SK-N-SH (cell line): ENCODE measurements around the gene SLC8A2. TPM values are rescaled to one million over a fixed set of nuclear protein-coding genes. Genes with fewer than 3 reads are reported as not detected.

Experiments
- CTCF ChIA-PET: fragments of 300-600, 350-600 bp; formaldehyde crosslinking; extraction: SDS; loops from one replicate; lab custom pipeline; 2021; lab: Yijun Ruan, JAX
- POLR2A ChIA-PET: fragments of 350-600 bp; sonication (Branson Sonifier 250); formaldehyde crosslinking; extraction: SDS; loops from one replicate; lab custom pipeline; 2020; ENCODE audit warnings: antibody characterized with exemption, inconsistent platforms; lab: Yijun Ruan, JAX
- DNase-seq: peaks from one replicate; pipeline ENCODE4 v3.0.0; 2012
- H2AFZ ChIP-seq: fragments of 200-600 bp; sonication (generic); 2 replicates; pipeline ENCODE4 v1.8.1; 2016; ENCODE audit warnings: antibody characterized with exemption, mild to moderate bottlenecking, low read depth
- H3F3A ChIP-seq: fragments of 200-600 bp; sonication (generic); replicated peaks from 2 replicates; pipeline ENCODE3; 2016; ENCODE audit warnings: antibody characterized with exemption, mild to moderate bottlenecking; ENCODE audit not compliant: insufficient read depth
- H3K27ac ChIP-seq, 2 experiments: fragments of 200-500 bp in 1 of 2; fragments of 200-600 bp in 1 of 2; sonication (Bioruptor generic) in 1 of 2; sonication (generic), shearing (Covaris generic) in 1 of 2; 2 replicates each; pipeline versions ENCODE4 v1.5.1 to v1.6.1; 2014 to 2016; ENCODE audit warnings: low read depth in 2 of 2, inconsistent platforms in 1 of 2, low read length in 1 of 2, mild to moderate bottlenecking in 1 of 2, mixed read lengths in 1 of 2
- H3K27me3 ChIP-seq: fragments of 200-600 bp; sonication (generic), shearing (Covaris generic); 2 replicates; pipeline ENCODE4 v1.6.1; 2016; ENCODE audit warnings: mixed run types; ENCODE audit not compliant: insufficient read depth
- H3K36me3 ChIP-seq, 2 experiments: fragments of 200-500 bp in 1 of 2; fragments of 200-600 bp in 1 of 2; sonication (Bioruptor generic) in 1 of 2; sonication (generic) in 1 of 2; replicated peaks in 1 of 2; 2 replicates each; pipeline versions ENCODE3 to v1.5.1; 2014 to 2016; ENCODE audit warnings: low read length in 1 of 2, mild to moderate bottlenecking in 1 of 2; ENCODE audit not compliant: insufficient read depth in 2 of 2, control insufficient read depth in 1 of 2
- H3K4me1 ChIP-seq, 2 experiments: fragments of 200-500 bp in 1 of 2; fragments of 200-600 bp in 1 of 2; sonication (Bioruptor generic) in 1 of 2; sonication (generic), shearing (Covaris generic) in 1 of 2; 2 replicates each; pipeline versions ENCODE4 v1.5.1 to v1.6.1; 2014 to 2016; ENCODE audit warnings: low read depth in 1 of 2, low read length in 1 of 2, mixed run types in 1 of 2; ENCODE audit not compliant: insufficient read depth in 2 of 2, control insufficient read depth in 1 of 2
- H3K4me2 ChIP-seq: fragments of 200-600 bp; sonication (generic), shearing (Covaris generic); 2 replicates; pipeline ENCODE4 v1.6.1; 2017; ENCODE audit warnings: mixed run types
- H3K4me3 ChIP-seq, 2 experiments: fragments of 200-500 bp in 1 of 2; fragments of 200-600 bp in 1 of 2; sonication (Bioruptor generic) in 1 of 2; sonication (generic), shearing (Covaris generic) in 1 of 2; 2 replicates each; pipeline versions ENCODE4 v1.5.1 to v1.8.1; 2014 to 2016; ENCODE audit warnings: low read depth in 2 of 2, inconsistent platforms in 1 of 2, low read length in 1 of 2, mild to moderate bottlenecking in 1 of 2, mixed read lengths in 1 of 2, moderate library complexity in 1 of 2
- H3K79me2 ChIP-seq: fragments of 200-600 bp; sonication (generic); 2 replicates; pipeline ENCODE4 v1.8.1; 2017; ENCODE audit warnings: mild to moderate bottlenecking; ENCODE audit not compliant: insufficient read depth
- H3K9ac ChIP-seq: fragments of 200-600 bp; sonication (generic); 2 replicates; pipeline ENCODE4 v1.6.1; 2017; ENCODE audit warnings: mixed run types
- H3K9me2 ChIP-seq: fragments of 200-600 bp; sonication (generic); 2 replicates; pipeline ENCODE4 v1.6.1; 2017; ENCODE audit warnings: mixed run types
- H3K9me3 ChIP-seq: fragments of 200-600 bp; sonication (generic); 2 replicates; pipeline ENCODE4 v1.6.1; 2017; ENCODE audit warnings: mixed run types, mild to moderate bottlenecking, moderate library complexity
- H4K20me1 ChIP-seq: fragments of 200-600 bp; sonication (generic); 2 replicates; pipeline ENCODE4 v1.6.1; 2017; ENCODE audit warnings: mild to moderate bottlenecking, mixed run types; ENCODE audit not compliant: insufficient read depth
- CTCF ChIP-seq: fragments of 200-600 bp; sonication (generic); IDR thresholded peaks from 2 replicates; pipeline ENCODE4 v1.6.1; 2017; ENCODE audit warnings: antibody characterized with exemption, mild to moderate bottlenecking, moderate library complexity
- EP300 ChIP-seq, 2 experiments: IDR thresholded peaks; 2 replicates each; pipeline versions ENCODE4 v1.4.0 to v1.6.1; 2012; ENCODE audit warnings: borderline replicate concordance in 1 of 2, low read depth in 1 of 2, low read length in 1 of 2
- EZH2phosphoT487 ChIP-seq: fragments of 200-600 bp; sonication (generic); IDR thresholded peaks from 2 replicates; pipeline ENCODE4 v1.6.1; 2017; ENCODE audit warnings: low read depth, mixed run types, mild to moderate bottlenecking, antibody characterized with exemption, moderate library complexity, borderline replicate concordance
- FOSL2 ChIP-seq: IDR thresholded peaks from 2 replicates; pipeline ENCODE4 v1.4.0; 2012; ENCODE audit warnings: low read depth, mild to moderate bottlenecking, moderate library complexity, borderline replicate concordance
- GABPA ChIP-seq: IDR thresholded peaks from 2 replicates; pipeline ENCODE4 v1.4.0; 2012; ENCODE audit warnings: low read depth, mild to moderate bottlenecking
- GATA2 ChIP-seq: sonication (generic); formaldehyde crosslinking; IDR thresholded peaks from 2 replicates; pipeline ENCODE4 v1.5.0; 2020; ENCODE audit warnings: mild to moderate bottlenecking, missing genetic modification reagents
- MXI1 ChIP-seq: IDR thresholded peaks from 2 replicates; pipeline ENCODE4 v1.6.1; 2012; ENCODE audit warnings: mild to moderate bottlenecking, low read depth, low read length, improper control_type of control experiment
- NFIC ChIP-seq: IDR thresholded peaks from 2 replicates; pipeline ENCODE4 v1.4.0; 2012; ENCODE audit warnings: borderline replicate concordance
- NRF1 ChIP-seq: IDR thresholded peaks from 2 replicates; pipeline ENCODE4 v1.6.1; 2012; ENCODE audit warnings: low read depth, mild to moderate bottlenecking, low read length
- PBX3 ChIP-seq: IDR thresholded peaks from 2 replicates; pipeline ENCODE4; 2012
- RCOR1 ChIP-seq: fragments of 150-350 bp; IDR thresholded peaks from 2 replicates; pipeline ENCODE4 v1.6.1; 2017; ENCODE audit warnings: antibody characterized with exemption, low read length
- RXRA ChIP-seq: IDR thresholded peaks from 2 replicates; pipeline ENCODE4 v1.4.0; 2012; ENCODE audit warnings: low read depth, mild to moderate bottlenecking, borderline replicate concordance
- TCF12 ChIP-seq: IDR thresholded peaks from 2 replicates; pipeline ENCODE4 v1.4.0; 2012
- TEAD4 ChIP-seq: IDR thresholded peaks from 2 replicates; pipeline ENCODE4 v1.4.0; 2012; ENCODE audit warnings: mild to moderate bottlenecking, borderline replicate concordance; ENCODE audit not compliant: insufficient read depth
- USF1 ChIP-seq: IDR thresholded peaks from 2 replicates; pipeline ENCODE4 v1.4.0; 2012; ENCODE audit warnings: low read depth, borderline replicate concordance
- USF2 ChIP-seq: fragments of 150-350 bp; IDR thresholded peaks from 2 replicates; pipeline ENCODE4 v1.6.1; 2017; ENCODE audit warnings: antibody characterized with exemption, low read length, low read depth, borderline replicate concordance
- YY1 ChIP-seq: IDR thresholded peaks from 2 replicates; pipeline ENCODE4 v1.4.0; 2012; ENCODE audit warnings: low read depth, mild to moderate bottlenecking
- ZBTB33 ChIP-seq: IDR thresholded peaks from 2 replicates; pipeline ENCODE4 v1.4.0; 2012; ENCODE audit warnings: low read depth, borderline replicate concordance
- WGBS: methylation state at CpG from one replicate; pipeline ENCODE4 v1.1.6; 2017; ENCODE audit warnings: low lambda C conversion rate; 5-methylcytosine and 5-hydroxymethylcytosine counted together
- polyA plus RNA-seq, 3 experiments: library from polyadenylated mRNA; depleted of rRNA; stranded (reverse); fragments of >200 nt; gene quantifications; 2 replicates each; pipeline ENCODE4 v1.2.3, GENCODE V29; 2012

Gene SLC8A2
- polyA plus RNA-seq, 1 of the 3 experiments (the other 2 are of a cell fraction), result 0.58 TPM

- Histone ChIP-seq H3K79me2 (no peaks in the 10 kb centered on the region), H2AFZ (no peak overlapping the region), H3K4me1 (peaks cover 4 to 12% of the 10 kb centered on the region in 2 experiments; a peak in 2 of 4 replicates), H3K4me3 (no peak overlapping the region), H3K4me2 (no peak overlapping the region), H3K9me2 (no peaks in the 10 kb centered on the region), H3K27me3 (no peaks in the 10 kb centered on the region), H3K9ac (no peak overlapping the region), H3K27ac (no peak overlapping the region), H3F3A (peaks cover 14% of the 10 kb centered on the region), H3K36me3 (no peaks in the 10 kb centered on the region), H4K20me1 (no peaks in the 10 kb centered on the region), H3K9me3 (no peaks in the 10 kb centered on the region)
- DNase-seq, result no peak
- POLR2A ChIA-PET, result no interaction called here
- TF ChIP-seq FOSL2, result no peak
- no peak for TF ChIP-seq NRF1
- no peak for TF ChIP-seq NFIC
- TF ChIP-seq PBX3, result no peak
- TF ChIP-seq CTCF, result no peak
- TF ChIP-seq RXRA, result no peak
- no peak for TF ChIP-seq MXI1
- no peak for TF ChIP-seq TEAD4
- TF ChIP-seq USF2, result no peak
- TF ChIP-seq TCF12, result no peak
- TF ChIP-seq GABPA, result no peak
- no peak for TF ChIP-seq RCOR1
- TF ChIP-seq EZH2phosphoT487, result no peak
- no peak for TF ChIP-seq ZBTB33
- no peak for TF ChIP-seq EP300 (IDR thresholded peaks at IDR 0.05; ENCODE audit: borderline replicate concordance in 1 of 2, low read depth in 1 of 2, low read length in 1 of 2)
- TF ChIP-seq USF1, result no peak
- no peak for TF ChIP-seq YY1
- no peak for TF ChIP-seq GATA2 (CRISPR knock-in tag)
- CTCF ChIA-PET, result interaction anchor here (1.5 kb wide), 1 partner anchor 268 kb away, joined by 7 read pairs; no protein-coding TSS in a partner anchor
- WGBS, result 94% methylated on average over 65 of the region's 69 CpGs
Measured at GRCh38 chr19:47430041-47430802, 41.5 kb downstream of the SLC8A2 start.
